Nasal cavity respiratory epithelium epithelial cell of viscerocranial mucosa (primary cell): ENCODE results near the gene PLAC1. TPM values are rescaled to one million over a fixed set of nuclear protein-coding genes. Genes with fewer than 3 reads are reported as not detected.

ENCODE experiments used
- total RNA-seq: library from RNA; depleted of rRNA; stranded (reverse); fragments of >200 nt; gene quantifications from 2 replicates; pipeline ENCODE4 v1.2.3, GENCODE V29; 2014

Gene PLAC1
- total RNA-seq: 2.3 and 3.1 TPM in 2 replicates

GRCh38 chrX:134658002-134658759 is at the start of gene PLAC1:
TSS of gene PLAC1 (minus strand) at chrX:134658471. CDS start at chrX:134566682, 91,789 bp downstream.

Other genes with a start within 250 kb of the PLAC1 start
- gene HPRT1, start 198.3 kb downstream of the PLAC1 start, total RNA-seq: 11.3 and 15.7 TPM in 2 replicates
- 9.2 and 19.6 TPM in 2 replicates for gene PABIR2, start 138.7 kb upstream of the PLAC1 start, total RNA-seq